ENCODE results near the gene DNMBP. TPM values are rescaled to one million over a fixed set of nuclear protein-coding genes. Genes with fewer than 3 reads are reported as not detected.
A peak's percentile ranks its signal among the peaks of the same experiment; 100 is the strongest.
"Not testable (repeated sequence)": the region's sequence is repeated elsewhere in the genome, so short reads cannot be mapped to it uniquely, and the experiment has no call there.

DNMBP gene
- total and polyA plus RNA-seq, 8 donors, result 14.8 to 43.9 (median 37.2) TPM

- ATAC-seq (no peak), DNase-seq (no peak)
- H3K4me1 ChIP-seq, result no peaks in the 10 kb centered on the region
- no peaks in the 10 kb centered on the region for H3K9me3 ChIP-seq
- peaks cover 0 to 69% of the 10 kb centered on the region in 2 donors for H3K36me3 ChIP-seq
- no peak overlapping the region for H3K4me3 ChIP-seq
- H3K27ac ChIP-seq, result no peak overlapping the region
- H3K27me3 ChIP-seq, result no peaks in the 10 kb centered on the region
- TF ChIP-seq, protein P1, sequence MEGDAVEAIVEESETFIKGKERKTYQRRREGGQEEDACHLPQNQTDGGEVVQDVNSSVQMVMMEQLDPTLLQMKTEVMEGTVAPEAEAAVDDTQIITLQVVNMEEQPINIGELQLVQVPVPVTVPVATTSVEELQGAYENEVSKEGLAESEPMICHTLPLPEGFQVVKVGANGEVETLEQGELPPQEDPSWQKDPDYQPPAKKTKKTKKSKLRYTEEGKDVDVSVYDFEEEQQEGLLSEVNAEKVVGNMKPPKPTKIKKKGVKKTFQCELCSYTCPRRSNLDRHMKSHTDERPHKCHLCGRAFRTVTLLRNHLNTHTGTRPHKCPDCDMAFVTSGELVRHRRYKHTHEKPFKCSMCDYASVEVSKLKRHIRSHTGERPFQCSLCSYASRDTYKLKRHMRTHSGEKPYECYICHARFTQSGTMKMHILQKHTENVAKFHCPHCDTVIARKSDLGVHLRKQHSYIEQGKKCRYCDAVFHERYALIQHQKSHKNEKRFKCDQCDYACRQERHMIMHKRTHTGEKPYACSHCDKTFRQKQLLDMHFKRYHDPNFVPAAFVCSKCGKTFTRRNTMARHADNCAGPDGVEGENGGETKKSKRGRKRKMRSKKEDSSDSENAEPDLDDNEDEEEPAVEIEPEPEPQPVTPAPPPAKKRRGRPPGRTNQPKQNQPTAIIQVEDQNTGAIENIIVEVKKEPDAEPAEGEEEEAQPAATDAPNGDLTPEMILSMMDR (IDR thresholded peaks at IDR 0.05), result no peak
- intact Hi-C loops (cut with DNase I), result no loop called here
Measured at GRCh38 chr10:99905971-99906370, 103.8 kb downstream of the DNMBP start.

DNA sequence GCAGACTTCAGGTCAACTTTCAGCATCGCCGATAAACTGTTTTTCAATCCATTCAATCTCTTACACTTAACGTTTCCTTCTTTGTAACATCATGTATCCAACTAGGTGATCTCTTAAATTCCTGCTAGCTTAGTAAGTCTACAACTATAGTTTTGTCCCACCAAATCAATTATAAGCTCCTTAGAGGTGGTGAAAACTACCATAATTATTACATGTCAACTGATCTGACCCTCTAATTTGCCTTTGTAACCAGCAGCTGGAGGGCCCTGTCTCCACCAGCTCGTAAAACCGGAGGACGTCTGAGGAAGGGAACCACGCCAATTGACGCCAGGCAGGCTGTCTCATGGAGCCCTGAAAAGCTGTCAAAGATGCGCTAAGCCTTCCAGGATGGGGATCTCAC, 113.9 kb downstream of the DNMBP start:
- TF ChIP-seq, protein P1 (IDR thresholded peaks at IDR 0.05), result no peak
- peaks cover 0 to 81% of the 10 kb centered on the region in 2 donors for H3K36me3 ChIP-seq
- intact Hi-C loops (cut with DNase I), result no loop called here
- H3K4me1 ChIP-seq, result no peaks in the 10 kb centered on the region
- ATAC-seq, result no peak
- H3K4me3 ChIP-seq, result no peak overlapping the region
- H3K27ac ChIP-seq, result no peak overlapping the region
- no peaks in the 10 kb centered on the region for H3K9me3 ChIP-seq
- no peaks in the 10 kb centered on the region for H3K27me3 ChIP-seq
- no peak for DNase-seq

- ATAC-seq; H3K9me3 ChIP-seq; DNase-seq; H3K4me1 ChIP-seq; H3K27ac ChIP-seq; H3K27me3 ChIP-seq; H3K4me3 ChIP-seq; intact Hi-C loops (cut with DNase I): not testable (repeated sequence)
- H3K36me3 ChIP-seq, result peaks cover 0 to 83% of the 10 kb centered on the region in 2 donors
Measured at GRCh38 chr10:99895066-99895465, 114.7 kb downstream of the DNMBP start.

GRCh38 chr10:99894613-99895012, 115.1 kb downstream of the DNMBP start:
- Histone ChIP-seq H3K36me3 (peaks cover 0 to 83% of the 10 kb centered on the region in 2 donors), H3K9me3 (no peaks in the 10 kb centered on the region), H3K4me3 (no peak overlapping the region), H3K4me1 (no peaks in the 10 kb centered on the region), H3K27me3 (no peaks in the 10 kb centered on the region), H3K27ac (no peak overlapping the region)
- intact Hi-C loops (cut with DNase I), result no loop called here
- TF ChIP-seq, protein P1 (IDR thresholded peaks at IDR 0.05), result no peak
- DNase-seq (no peak), ATAC-seq (no peak)

- no peaks in the 10 kb centered on the region for H3K9me3 ChIP-seq
- no peak overlapping the region for H3K4me3 ChIP-seq
- peak in 1 of 4 donors; percentile 16 for DNase-seq
- H3K27me3 ChIP-seq, result no peaks in the 10 kb centered on the region
- H3K36me3 ChIP-seq, result peaks cover 0 to 80% of the 10 kb centered on the region in 2 donors
- ATAC-seq, result no peak
- no peaks in the 10 kb centered on the region for H3K4me1 ChIP-seq
- H3K27ac ChIP-seq, result no peak overlapping the region
- TF ChIP-seq, protein P1 (IDR thresholded peaks at IDR 0.05), result no peak
- intact Hi-C loops (cut with DNase I), result no loop called here
Measured at GRCh38 chr10:99888622-99889021, 121.1 kb downstream of the DNMBP start.

- no peaks in the 10 kb centered on the region for H3K4me1 ChIP-seq
- intact Hi-C loops (cut with DNase I), result no loop called here
- DNase-seq (no peak), ATAC-seq (no peak)
- H3K36me3 ChIP-seq, result peaks cover 0 to 100% of the 10 kb centered on the region in 2 donors
- H3K27me3 ChIP-seq, result no peaks in the 10 kb centered on the region
- H3K9me3 ChIP-seq, result no peaks in the 10 kb centered on the region
- TF ChIP-seq, protein P1 (IDR thresholded peaks at IDR 0.05), result no peak
- no peak overlapping the region for H3K27ac ChIP-seq
- no peak overlapping the region for H3K4me3 ChIP-seq
Measured at GRCh38 chr10:99883523-99883922, 126.2 kb downstream of the DNMBP start.
